ENCODE data around the gene DBX2.

DNA sequence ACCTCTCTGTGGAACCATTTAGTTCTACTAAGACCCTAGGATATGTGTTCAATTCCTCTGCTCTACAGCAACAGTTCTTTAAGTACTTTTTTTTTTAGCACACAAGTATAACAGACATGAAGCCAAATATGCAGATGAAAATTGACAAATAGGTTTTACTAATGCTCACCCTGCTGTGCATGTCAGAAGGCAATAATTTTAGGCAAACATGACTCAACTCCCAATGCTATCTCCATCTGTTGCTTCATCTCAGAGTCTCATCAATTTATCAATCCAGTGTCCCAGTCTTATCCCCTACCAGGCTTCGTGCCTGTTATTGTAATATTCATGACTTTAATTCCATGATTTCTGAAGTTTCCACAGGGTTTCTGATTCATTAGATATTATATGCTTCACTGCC, 57.7 kb downstream of the DBX2 start:
- TF ChIP-seq EZH2 (IDR thresholded peaks at IDR 0.05) (no peak), FOXP2 (optimal IDR thresholded peaks at IDR 0.05; ENCODE audit: control extremely low read depth, extremely low read length, insufficient read depth) (no peak)
